Activated CD8-positive, alpha-beta T cell treated with anti-CD3 and anti-CD28 coated beads for 36 hours (primary cell): ENCODE data around the gene LSG1. TPM values are rescaled to one million over a fixed set of nuclear protein-coding genes. Genes with fewer than 3 reads are reported as not detected.
A peak's percentile ranks its signal among the peaks of the same experiment; 100 is the strongest.

Source experiments
- ATAC-seq: fragments of 200-7000 bp; cut with Tn5 transposase; one replicate; pipeline ENCODE4 v1.10.0; 2021; ENCODE audit warnings: mild to moderate bottlenecking, moderate library complexity
- CTCF ChIA-PET: fragments of 350-600 bp; sonication (Branson Sonifier 250); formaldehyde crosslinking; loops from one replicate; lab custom pipeline; 2021; ENCODE audit warnings: antibody characterized with exemption; lab: Charles Lee
- POLR2A ChIA-PET: fragments of 350-600 bp; sonication (Branson Sonifier 250); formaldehyde crosslinking; loops from one replicate; lab custom pipeline; 2021; ENCODE audit warnings: antibody characterized with exemption; lab: Charles Lee
- DNase-seq: peaks from one replicate; pipeline ENCODE4 v3.0.0-alpha.2; 2020
- H3K27ac Mint-ChIP-seq: one replicate; pipeline ENCODE4 v1.8.0; 2021; ENCODE audit warnings: mild to moderate bottlenecking, mixed read lengths
- H3K27me3 Mint-ChIP-seq: one replicate; pipeline ENCODE4 v1.8.0; 2021; ENCODE audit warnings: mixed read lengths
- H3K36me3 Mint-ChIP-seq: one replicate; pipeline ENCODE4 v1.8.0; 2021; ENCODE audit warnings: low read depth, mixed read lengths
- H3K4me1 Mint-ChIP-seq: one replicate; pipeline ENCODE4 v1.8.0; 2021; ENCODE audit warnings: low read depth, mixed read lengths
- H3K4me3 Mint-ChIP-seq: one replicate; pipeline ENCODE4 v1.8.0; 2021; ENCODE audit warnings: mild to moderate bottlenecking, moderate library complexity, mixed read lengths
- H3K9me3 Mint-ChIP-seq: one replicate; pipeline ENCODE4 v1.8.0; 2021; ENCODE audit warnings: mixed read lengths
- intact Hi-C: fragments of 100-400 bp; cut with micrococcal nuclease; formaldehyde crosslinking; loops from one replicate; pipeline ENCODE4 v1.10.0; 2022
- total RNA-seq, 2 experiments: library from RNA; stranded (reverse); gene quantifications; one replicate each; pipeline ENCODE4 v1.2.3, GENCODE V29; 2021
- TF ChIP-seq, protein P1 (sequence below): fragments of 200-600 bp; IDR thresholded peaks from one replicate; pipeline ENCODE4 v1.8.0; 2022; ENCODE audit warnings: antibody characterized with exemption, mild to moderate bottlenecking

LSG1 gene
- total RNA-seq, 2 experiments from 2014 or later = 36.5 to 41.3 TPM

- ChIA-PET POLR2A (interaction anchor here (0.6 to 3.6 kb wide), 4 partner anchors 12 to 935 kb away, joined by 3 to 28 read pairs (median 4); partner anchors contain the start of genes FAM43A and XXYLT1), CTCF (interaction anchor here (0.8 to 10.3 kb wide), 5 partner anchors 10 to 595 kb away, joined by 3 to 199 read pairs (median 4); partner anchors contain the start of gene FAM43A)
- Mint-ChIP-seq H3K9me3 (no peaks in the 10 kb centered on the region), H3K27me3 (peaks cover 2% of the 10 kb centered on the region), H3K36me3 (peaks cover 3% of the 10 kb centered on the region), H3K27ac (peak overlapping the region; percentile 81), H3K4me3 (peak overlapping the region; percentile 7), H3K4me1 (peaks cover 41% of the 10 kb centered on the region)
- peak; percentile 71 for ATAC-seq
- peak; percentile 88 for DNase-seq
- TF ChIP-seq, protein P1, sequence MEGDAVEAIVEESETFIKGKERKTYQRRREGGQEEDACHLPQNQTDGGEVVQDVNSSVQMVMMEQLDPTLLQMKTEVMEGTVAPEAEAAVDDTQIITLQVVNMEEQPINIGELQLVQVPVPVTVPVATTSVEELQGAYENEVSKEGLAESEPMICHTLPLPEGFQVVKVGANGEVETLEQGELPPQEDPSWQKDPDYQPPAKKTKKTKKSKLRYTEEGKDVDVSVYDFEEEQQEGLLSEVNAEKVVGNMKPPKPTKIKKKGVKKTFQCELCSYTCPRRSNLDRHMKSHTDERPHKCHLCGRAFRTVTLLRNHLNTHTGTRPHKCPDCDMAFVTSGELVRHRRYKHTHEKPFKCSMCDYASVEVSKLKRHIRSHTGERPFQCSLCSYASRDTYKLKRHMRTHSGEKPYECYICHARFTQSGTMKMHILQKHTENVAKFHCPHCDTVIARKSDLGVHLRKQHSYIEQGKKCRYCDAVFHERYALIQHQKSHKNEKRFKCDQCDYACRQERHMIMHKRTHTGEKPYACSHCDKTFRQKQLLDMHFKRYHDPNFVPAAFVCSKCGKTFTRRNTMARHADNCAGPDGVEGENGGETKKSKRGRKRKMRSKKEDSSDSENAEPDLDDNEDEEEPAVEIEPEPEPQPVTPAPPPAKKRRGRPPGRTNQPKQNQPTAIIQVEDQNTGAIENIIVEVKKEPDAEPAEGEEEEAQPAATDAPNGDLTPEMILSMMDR = no peak
- intact Hi-C loops = no loop called here
Observed at GRCh38 chr3:194675081-194675640, 3.2 kb upstream of the LSG1 start.

- no peak for DNase-seq
- TF ChIP-seq, protein P1 = no peak
- Mint-ChIP-seq H3K4me3 (no peak overlapping the region), H3K9me3 (no peaks in the 10 kb centered on the region), H3K4me1 (peaks cover 52% of the 10 kb centered on the region), H3K27ac (no peak overlapping the region), H3K27me3 (peaks cover 2% of the 10 kb centered on the region), H3K36me3 (peaks cover 8% of the 10 kb centered on the region)
- ATAC-seq = no peak
- intact Hi-C loops = no loop called here
- ChIA-PET CTCF (interaction anchor here (1.2 to 10.3 kb wide), 3 partner anchors 12 to 597 kb away, joined by 4 to 199 read pairs (median 26); partner anchors contain the start of genes FAM43A and XXYLT1), POLR2A (interaction anchor here (1.4 to 3.6 kb wide), 3 partner anchors 9 to 13 kb away, joined by 4 to 28 read pairs (median 16); partner anchors contain the start of gene FAM43A)
Observed at GRCh38 chr3:194673761-194674160, 1.8 kb upstream of the LSG1 start.

- peaks cover 2% of the 10 kb centered on the region for H3K27me3 Mint-ChIP-seq
- DNase-seq = no peak
- H3K4me3 Mint-ChIP-seq = peak overlapping the region; percentile 94
- H3K27ac Mint-ChIP-seq = peak overlapping the region; percentile 98
- intact Hi-C loops = no loop called here
- ChIA-PET CTCF (interaction anchor here (0.7 to 10.3 kb wide), 8 partner anchors 12 to 597 kb away, joined by 3 to 199 read pairs (median 14); partner anchors contain the start of genes FAM43A and XXYLT1), POLR2A (interaction anchor here (0.7 to 2.9 kb wide), 8 partner anchors 10 to 1645 kb away, joined by 3 to 16 read pairs (median 4); partner anchors contain the start of gene FAM43A)
- H3K36me3 Mint-ChIP-seq = peaks cover 12% of the 10 kb centered on the region
- no peaks in the 10 kb centered on the region for H3K9me3 Mint-ChIP-seq
- TF ChIP-seq, protein P1 = no peak
- ATAC-seq = no peak
- H3K4me1 Mint-ChIP-seq = peaks cover 56% of the 10 kb centered on the region
Observed at GRCh38 chr3:194672876-194673275, 885 bp upstream of the LSG1 start.

- ChIA-PET POLR2A (interaction anchor here (1.0 to 2.9 kb wide), 5 partner anchors 10 to 275 kb away, joined by 3 to 16 read pairs (median 9); partner anchors contain the start of gene FAM43A), CTCF (interaction anchor here (0.7 to 10.3 kb wide), 33 partner anchors 8 to 874 kb away, joined by 3 to 199 read pairs (median 4); partner anchors contain the start of genes FAM43A, TMEM44 and XXYLT1)
- ATAC-seq = no peak
- H3K4me1 Mint-ChIP-seq = peaks cover 57% of the 10 kb centered on the region
- H3K27me3 Mint-ChIP-seq = no peaks in the 10 kb centered on the region
- intact Hi-C loops = no loop called here
- peak overlapping the region; percentile 94 for H3K4me3 Mint-ChIP-seq
- H3K9me3 Mint-ChIP-seq = no peaks in the 10 kb centered on the region
- TF ChIP-seq, protein P1 = peak; percentile 84
- peak; percentile 31 for DNase-seq
- H3K27ac Mint-ChIP-seq = peak overlapping the region; percentile 98
- H3K36me3 Mint-ChIP-seq = peaks cover 14% of the 10 kb centered on the region
Observed at GRCh38 chr3:194671511-194671899, 486 bp downstream of the LSG1 start.
